NCI-H748 (cell line): ENCODE data around the gene TPBGL.

Experiments used
- DNase-seq: peaks from one replicate; lab custom pipeline; 2025; ENCODE audit not compliant: unreplicated experiment; lab: John Stamatoyannopoulos, UW

TPBGL gene

GRCh38 chr11:75240311-75241035 lies at the start of gene TPBGL:
Gene TPBGL (plus strand): TSS chr11:75240774. CDS start chr11:75241050, 276 bp downstream.
- DNase-seq, result peak; percentile 54

- no peak for DNase-seq
Measured at GRCh38 chr11:75191330-75191717, 49.2 kb upstream of the TPBGL start.

GRCh38 chr11:75193271-75193670 lies 47.3 kb upstream of the TPBGL start:
- no peak for DNase-seq

GRCh38 chr11:75193711-75194110 lies 46.9 kb upstream of the TPBGL start:
- no peak for DNase-seq

- no peak for DNase-seq
Measured at GRCh38 chr11:75194147-75194546, 46.4 kb upstream of the TPBGL start.

GRCh38 chr11:75195167-75195962 lies 45.2 kb upstream of the TPBGL start:
- no peak for DNase-seq

GRCh38 chr11:75196426-75196825 lies 44.1 kb upstream of the TPBGL start:
- DNase-seq, result no peak

- DNase-seq, result no peak
Measured at GRCh38 chr11:75197512-75198277, 42.9 kb upstream of the TPBGL start.

GRCh38 chr11:75198278-75198973 lies 42.1 kb upstream of the TPBGL start:
- DNase-seq, result no peak

- DNase-seq, result no peak
Measured at GRCh38 chr11:75199412-75199955, 41.1 kb upstream of the TPBGL start.

- DNase-seq, result no peak
Measured at GRCh38 chr11:75200051-75200450, 40.5 kb upstream of the TPBGL start.

GRCh38 chr11:75200531-75200930 lies 40.0 kb upstream of the TPBGL start:
- DNase-seq, result no peak

GRCh38 chr11:75201771-75202170 lies 38.8 kb upstream of the TPBGL start:
- no peak for DNase-seq

- no peak for DNase-seq
Measured at GRCh38 chr11:75202195-75202594, 38.4 kb upstream of the TPBGL start.

- DNase-seq, result peak; percentile 10
Measured at GRCh38 chr11:75203138-75203537, 37.4 kb upstream of the TPBGL start.

GRCh38 chr11:75203641-75204011 lies 36.9 kb upstream of the TPBGL start:
- no peak for DNase-seq

- DNase-seq, result no peak
Measured at GRCh38 chr11:75204012-75204674, 36.4 kb upstream of the TPBGL start.

GRCh38 chr11:75204685-75205563 lies 35.6 kb upstream of the TPBGL start:
- peak; percentile 78 for DNase-seq

GRCh38 chr11:75205564-75206020 lies 35.0 kb upstream of the TPBGL start:
- DNase-seq, result no peak
